OCI-LY7 (cell line): ENCODE results near the gene F2RL3.

ENCODE experiments used
- EZH2phosphoT487 ChIP-seq: fragments of 200-600 bp; sonication (generic); IDR thresholded peaks from 2 replicates; pipeline ENCODE4 v1.6.1; 2018; ENCODE audit warnings: low read depth, borderline replicate concordance, mild to moderate bottlenecking, mixed run types, antibody characterized with exemption, low read length, moderate library complexity, mixed read lengths
- TF ChIP-seq, protein P1 (sequence below): fragments of 200-600 bp; sonication (generic); conservative IDR thresholded peaks from 2 replicates; pipeline ENCODE4 v1.5.1; 2014; ENCODE audit warnings: mild to moderate bottlenecking, antibody characterized with exemption, low read length, moderate library complexity, mixed read lengths

DNA sequence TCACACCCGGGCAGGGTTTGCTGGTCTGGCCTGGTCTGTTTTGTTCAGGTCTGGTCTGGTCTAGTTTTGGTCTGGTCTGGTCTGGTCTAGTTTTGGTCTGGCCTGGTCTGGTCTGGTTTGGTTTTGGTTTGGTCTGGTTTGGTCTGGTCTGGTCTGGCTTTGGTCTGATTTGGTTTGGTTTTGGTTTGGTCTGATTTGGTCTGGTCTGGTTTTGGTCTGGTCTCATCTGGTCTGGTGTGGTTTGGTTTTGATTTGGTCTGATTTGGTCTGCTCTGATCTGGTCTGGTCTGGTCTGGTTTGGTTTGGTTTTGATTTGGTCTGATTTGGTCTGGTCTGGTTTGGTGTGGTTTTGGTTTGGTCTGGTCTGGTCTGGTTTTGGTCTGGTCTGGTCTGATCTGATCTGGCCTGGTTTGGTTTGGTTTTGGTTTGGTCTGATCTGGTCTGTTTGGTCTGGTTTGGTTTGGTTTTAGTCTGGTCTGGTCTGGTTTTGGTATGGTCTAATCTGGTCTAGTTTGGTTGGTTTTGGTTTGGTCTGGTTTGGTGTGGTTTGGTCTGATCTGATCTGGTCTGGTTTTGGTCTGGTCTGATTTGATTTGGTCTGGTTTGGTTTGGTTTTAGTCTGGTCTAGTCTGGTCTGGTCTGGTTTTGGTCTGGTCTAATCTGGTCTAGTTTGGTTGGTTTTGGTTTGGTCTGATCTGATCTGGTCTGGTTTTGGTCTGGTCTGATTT, 14.4 kb upstream of the F2RL3 start:
- TF ChIP-seq, protein P1, sequence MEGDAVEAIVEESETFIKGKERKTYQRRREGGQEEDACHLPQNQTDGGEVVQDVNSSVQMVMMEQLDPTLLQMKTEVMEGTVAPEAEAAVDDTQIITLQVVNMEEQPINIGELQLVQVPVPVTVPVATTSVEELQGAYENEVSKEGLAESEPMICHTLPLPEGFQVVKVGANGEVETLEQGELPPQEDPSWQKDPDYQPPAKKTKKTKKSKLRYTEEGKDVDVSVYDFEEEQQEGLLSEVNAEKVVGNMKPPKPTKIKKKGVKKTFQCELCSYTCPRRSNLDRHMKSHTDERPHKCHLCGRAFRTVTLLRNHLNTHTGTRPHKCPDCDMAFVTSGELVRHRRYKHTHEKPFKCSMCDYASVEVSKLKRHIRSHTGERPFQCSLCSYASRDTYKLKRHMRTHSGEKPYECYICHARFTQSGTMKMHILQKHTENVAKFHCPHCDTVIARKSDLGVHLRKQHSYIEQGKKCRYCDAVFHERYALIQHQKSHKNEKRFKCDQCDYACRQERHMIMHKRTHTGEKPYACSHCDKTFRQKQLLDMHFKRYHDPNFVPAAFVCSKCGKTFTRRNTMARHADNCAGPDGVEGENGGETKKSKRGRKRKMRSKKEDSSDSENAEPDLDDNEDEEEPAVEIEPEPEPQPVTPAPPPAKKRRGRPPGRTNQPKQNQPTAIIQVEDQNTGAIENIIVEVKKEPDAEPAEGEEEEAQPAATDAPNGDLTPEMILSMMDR: no peak
- no peak for TF ChIP-seq EZH2phosphoT487
